HUES64 (cell line): ENCODE measurements around the gene PAX1.

Experiments
- H3K27ac ChIP-seq: 2 replicates; pipeline ENCODE4 v1.7.0; 2013; ENCODE audit warnings: low read depth, low read length, inconsistent platforms
- H3K27me3 ChIP-seq: 2 replicates; pipeline ENCODE4 v1.6.1; 2013; ENCODE audit warnings: mild to moderate bottlenecking, low read length; ENCODE audit not compliant: insufficient read depth
- H3K36me3 ChIP-seq: 2 replicates; pipeline ENCODE4 v1.6.1; 2013; ENCODE audit warnings: mild to moderate bottlenecking, low read length; ENCODE audit not compliant: insufficient read depth
- H3K4me1 ChIP-seq: 2 replicates; pipeline ENCODE4 v1.6.1; 2013; ENCODE audit warnings: mild to moderate bottlenecking, low read length, moderate library complexity; ENCODE audit not compliant: insufficient read depth
- H3K4me3 ChIP-seq: 2 replicates; pipeline ENCODE4 v1.5.1; 2013; ENCODE audit warnings: mild to moderate bottlenecking, low read length, moderate library complexity
- H3K9ac ChIP-seq: 2 replicates; pipeline ENCODE4 v1.6.1; 2013; ENCODE audit warnings: mild to moderate bottlenecking, low read depth, low read length
- H3K9me3 ChIP-seq: 2 replicates; pipeline ENCODE4 v1.6.1; 2013; ENCODE audit warnings: low read depth, low read length; ENCODE audit not compliant: insufficient read depth
- WGBS: fragments of 150-250, 120-280 bp; methylation state at CpG from one replicate; pipeline ENCODE4 v1.1.7; 2013; ENCODE audit warnings: missing lambda C conversion rate; 5-methylcytosine and 5-hydroxymethylcytosine counted together

Gene PAX1

DNA sequence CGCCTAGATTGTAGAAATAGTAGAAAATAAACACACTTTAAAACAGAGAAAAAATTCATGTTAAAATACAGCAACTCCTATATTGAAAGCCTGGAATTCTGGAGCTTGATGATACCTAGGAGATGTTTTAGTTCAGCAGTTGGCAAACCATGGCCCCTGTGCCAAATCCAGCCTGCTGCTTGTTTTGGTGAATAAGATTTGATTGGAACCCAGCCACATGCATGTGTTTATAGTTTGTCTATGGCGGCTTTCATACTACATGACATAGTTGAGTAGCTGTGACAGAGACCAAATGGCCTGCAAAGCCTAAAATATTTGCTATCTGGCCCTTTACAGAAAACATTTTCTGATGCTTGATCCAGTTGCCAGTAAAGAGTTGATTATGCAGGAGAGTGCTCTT lies 57.2 kb downstream of the PAX1 start:
- H3K9me3 ChIP-seq = no peaks in the 10 kb centered on the region
- peaks cover 17% of the 10 kb centered on the region for H3K27me3 ChIP-seq
- no peak overlapping the region for H3K9ac ChIP-seq
- WGBS = 48% methylated on average over 1 of the region's 2 CpGs
- H3K4me1 ChIP-seq = no peaks in the 10 kb centered on the region
- no peak overlapping the region for H3K27ac ChIP-seq
- no peak overlapping the region for H3K4me3 ChIP-seq
- H3K36me3 ChIP-seq = no peaks in the 10 kb centered on the region

DNA sequence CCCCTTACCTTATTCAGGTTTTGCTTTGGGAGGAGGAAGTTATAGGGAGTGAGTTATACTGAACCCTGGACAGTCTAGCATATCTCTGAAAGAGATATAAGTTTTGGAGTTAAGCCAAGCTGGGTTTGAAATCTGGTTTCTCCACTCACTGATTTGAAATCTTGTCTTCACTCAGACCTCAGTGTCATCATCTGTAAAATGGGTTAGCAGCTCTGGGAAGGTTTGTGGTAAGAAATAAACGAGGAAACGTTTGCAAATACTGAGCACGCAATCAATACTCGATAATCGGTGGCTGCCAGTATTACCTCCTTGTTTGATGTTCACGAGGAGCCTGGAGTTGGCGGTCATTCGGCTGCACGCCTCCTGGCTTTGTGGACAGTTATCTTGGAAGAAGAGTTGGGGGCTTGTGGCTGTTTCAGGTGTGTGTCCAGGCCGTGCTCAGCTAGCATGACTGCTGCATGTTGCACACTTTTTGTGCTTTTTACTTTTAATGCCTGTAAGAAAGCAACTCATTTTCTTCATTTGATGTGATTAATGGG lies 61.8 kb downstream of the PAX1 start:
- H3K4me3 ChIP-seq = no peak overlapping the region
- WGBS = 82% methylated on average over 10 of the region's 10 CpGs
- H3K9ac ChIP-seq = no peak overlapping the region
- H3K27ac ChIP-seq = no peak overlapping the region
- no peaks in the 10 kb centered on the region for H3K36me3 ChIP-seq
- peaks cover 5% of the 10 kb centered on the region; the same call in 1 of the 2 replicates for H3K4me1 ChIP-seq
- peaks cover 17% of the 10 kb centered on the region for H3K27me3 ChIP-seq
- no peaks in the 10 kb centered on the region for H3K9me3 ChIP-seq

DNA sequence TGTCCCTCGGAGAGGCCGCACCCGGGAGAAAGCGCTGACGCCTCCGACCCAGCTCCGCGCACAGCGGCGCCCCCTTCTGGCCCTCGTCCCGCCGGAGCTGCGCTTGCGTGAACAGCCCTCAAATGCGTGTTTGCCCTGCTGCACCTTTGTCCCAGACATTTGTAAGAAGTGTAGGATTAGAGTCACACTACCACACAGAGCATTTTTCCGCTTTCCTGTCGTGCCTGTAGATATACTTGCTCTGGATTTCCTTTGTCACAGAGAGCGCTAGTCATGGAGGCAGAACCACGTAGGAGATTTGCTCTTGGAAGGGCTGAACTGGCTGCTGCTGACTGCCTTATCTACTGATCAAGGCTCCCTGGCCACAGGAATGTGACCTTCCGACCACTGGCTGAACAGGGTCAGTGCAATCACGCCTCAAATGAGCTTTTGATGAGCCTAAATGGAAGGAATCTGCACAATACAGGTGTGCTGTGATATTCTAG lies 62.3 kb downstream of the PAX1 start:
- Histone ChIP-seq H3K27me3 (peaks cover 17% of the 10 kb centered on the region), H3K9me3 (no peaks in the 10 kb centered on the region), H3K27ac (no peak overlapping the region), H3K4me1 (peaks cover 5% of the 10 kb centered on the region; the same call in 1 of the 2 replicates), H3K9ac (peak overlapping the region; percentile 69; the same call in 1 of the 2 replicates), H3K4me3 (peak overlapping the region; percentile 50), H3K36me3 (no peaks in the 10 kb centered on the region)
- WGBS = 4% methylated on average over 22 of the region's 22 CpGs
